GM15510 (cell line): ENCODE data around the gene RAD23A.
A peak's percentile ranks its signal among the peaks of the same experiment; 100 is the strongest.

ENCODE experiments used
- POLR2A ChIP-seq: IDR thresholded peaks from 3 replicates; pipeline ENCODE4 v1.6.1; 2011; ENCODE audit warnings: borderline replicate concordance; ENCODE audit not compliant: insufficient read length; ENCODE audit errors: extremely low read depth

The RAD23A gene

GRCh38 chr19:12947702-12948611, 2.3 kb downstream of the RAD23A start:
- peak; percentile 11 for TF ChIP-seq POLR2A

- no peak for TF ChIP-seq POLR2A
Observed at GRCh38 chr19:12948612-12949362, 3.1 kb downstream of the RAD23A start.

DNA sequence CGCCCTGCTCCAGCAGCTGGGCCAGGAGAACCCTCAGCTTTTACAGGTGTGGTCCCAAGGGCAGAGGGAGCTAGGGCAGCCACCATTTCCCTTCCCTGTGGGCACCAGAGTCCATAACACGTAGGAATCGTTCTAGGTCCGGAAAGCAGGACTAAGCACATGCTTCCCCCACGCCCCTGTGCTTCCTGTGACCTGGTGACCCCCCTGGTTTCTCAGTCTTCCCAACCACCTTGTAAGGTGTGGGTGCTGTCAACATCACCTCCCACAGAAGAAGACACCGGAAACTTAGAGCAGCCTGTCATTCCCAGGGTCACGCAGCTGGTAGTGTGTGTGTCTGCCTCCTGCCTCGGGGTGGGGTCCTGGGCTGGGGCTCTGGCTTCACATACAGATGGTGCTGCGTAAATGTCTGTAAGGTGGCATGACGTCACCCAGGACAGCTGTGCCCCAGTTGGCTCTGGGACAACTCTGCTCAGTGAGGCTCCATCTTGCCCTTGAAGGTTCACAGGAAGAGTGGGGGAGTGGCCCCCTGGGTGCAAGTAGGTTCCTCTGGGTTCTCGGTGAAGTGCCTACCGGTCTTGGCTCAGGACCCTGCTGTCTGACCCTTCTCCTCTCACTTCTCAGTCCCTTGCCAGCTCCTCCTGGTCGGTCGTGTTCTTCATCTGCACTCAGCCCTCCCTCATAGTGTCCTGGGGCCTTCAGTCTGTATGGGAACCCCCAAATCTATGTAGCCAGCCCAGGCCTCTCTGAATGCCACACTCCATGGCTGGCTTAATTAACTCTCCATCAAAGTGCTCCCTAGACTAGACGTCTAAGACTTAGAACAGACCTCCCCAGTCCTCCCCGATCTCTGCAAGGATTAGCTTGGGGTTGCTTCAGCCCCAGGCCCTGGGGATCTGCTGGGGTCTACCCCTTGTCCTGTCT, 4.0 kb downstream of the RAD23A start:
- no peak for TF ChIP-seq POLR2A

GRCh38 chr19:12952488-12953137, 7.0 kb downstream of the RAD23A start:
- no peak for TF ChIP-seq POLR2A

- no peak for TF ChIP-seq POLR2A
Observed at GRCh38 chr19:12953138-12953798, 7.6 kb downstream of the RAD23A start.

DNA sequence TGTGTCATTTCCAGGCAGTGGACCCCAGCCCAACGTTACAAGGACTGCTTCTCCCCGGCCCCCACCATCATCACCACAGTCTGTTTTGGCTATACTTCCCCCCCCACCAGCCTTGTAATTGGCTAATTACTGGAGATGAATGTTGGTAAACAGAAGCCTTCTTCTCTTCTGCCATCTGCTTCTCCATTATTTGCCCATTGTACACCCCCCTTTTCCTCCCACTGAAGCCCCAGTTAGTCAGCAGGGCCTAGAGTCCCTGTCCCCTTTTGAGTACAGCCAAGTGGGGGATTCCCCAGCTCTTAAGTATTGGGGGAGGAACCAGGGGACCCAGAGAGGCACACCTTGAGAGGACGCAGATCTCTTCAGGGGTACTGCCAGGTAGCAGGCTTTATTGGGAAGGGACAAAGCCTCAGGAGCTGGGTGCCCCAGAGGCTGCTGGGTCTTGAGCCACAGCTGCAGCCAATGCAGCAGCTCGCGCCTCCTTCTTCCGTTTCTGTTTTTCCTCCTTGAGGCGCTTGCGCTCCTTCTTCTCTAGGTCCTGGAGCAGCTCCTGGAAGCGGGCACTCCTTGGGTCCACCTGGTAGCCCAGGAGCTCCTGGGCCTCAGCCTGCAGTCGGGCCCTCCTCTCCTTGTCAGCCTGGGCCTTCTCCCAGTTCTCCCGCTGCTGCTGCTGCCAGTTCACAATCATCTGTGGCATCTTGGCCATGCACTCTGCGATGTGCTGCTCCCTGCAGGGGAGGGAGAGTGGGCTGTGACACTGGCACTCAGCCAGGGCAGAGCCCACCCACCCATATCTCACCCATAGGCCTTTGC, 8.3 kb downstream of the RAD23A start:
- TF ChIP-seq POLR2A, result no peak

DNA sequence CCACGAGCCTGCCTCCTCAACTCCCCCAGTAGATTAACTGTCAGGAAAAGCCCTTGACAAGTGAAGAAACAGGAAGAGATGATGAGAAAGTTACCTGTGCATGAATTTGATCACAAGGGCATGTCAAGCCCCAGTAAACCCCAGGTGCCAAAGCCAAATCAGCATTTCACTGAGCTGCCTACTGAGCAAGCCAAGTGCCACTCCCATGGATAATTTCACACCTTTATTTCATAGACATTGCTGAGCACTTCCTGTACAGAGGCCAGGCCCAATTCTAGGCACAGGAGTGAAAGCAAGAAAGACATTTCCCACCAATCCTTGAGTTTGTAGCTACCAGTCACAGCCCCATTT, 8.9 kb downstream of the RAD23A start:
- TF ChIP-seq POLR2A, result no peak

GRCh38 chr19:12955996-12956395, 10.3 kb downstream of the RAD23A start:
- TF ChIP-seq POLR2A, result no peak

DNA sequence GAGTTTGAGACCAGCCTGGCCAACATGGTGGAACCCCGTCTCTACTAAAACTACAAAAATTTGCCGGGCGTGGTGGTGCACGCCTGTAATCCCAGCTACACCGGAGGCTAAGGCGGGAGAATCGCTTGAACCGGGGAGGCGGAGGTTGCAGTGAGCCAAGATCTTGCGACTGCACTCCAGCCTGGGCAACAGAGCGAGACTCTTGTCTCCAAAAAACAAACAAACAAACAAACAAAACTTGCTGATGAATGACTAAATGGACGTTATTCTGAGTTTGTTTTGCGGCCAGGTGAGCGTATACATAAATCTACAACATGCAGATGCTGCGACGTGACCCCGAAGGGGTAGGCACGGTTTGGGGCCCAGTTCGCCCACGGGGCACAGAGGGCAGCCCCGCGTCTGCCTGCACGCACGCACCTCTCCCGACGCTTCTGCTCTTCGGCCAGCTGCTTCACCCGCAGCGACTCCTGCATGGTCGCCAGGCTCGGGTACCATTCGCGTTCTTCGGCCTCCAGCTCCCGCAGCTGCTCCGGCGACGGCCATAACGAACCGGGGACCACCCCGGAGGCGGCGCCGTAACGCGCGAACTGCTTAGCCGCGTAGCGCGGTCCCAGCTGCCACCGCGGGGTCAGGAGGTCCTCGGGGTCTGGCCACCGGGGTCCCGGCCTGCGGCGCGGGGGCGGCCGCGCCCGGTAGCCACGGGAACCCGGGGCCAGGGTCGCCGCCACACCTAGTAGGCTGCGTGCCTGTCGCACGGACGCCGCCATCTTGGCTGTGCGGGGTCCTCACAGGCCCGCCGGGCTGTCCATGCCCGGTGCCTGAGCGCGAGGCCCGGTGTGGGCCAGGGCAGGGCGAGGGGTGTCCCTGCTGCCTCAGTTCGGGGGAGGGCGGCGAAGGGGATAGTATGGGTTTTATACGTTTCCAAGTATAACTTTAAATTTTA, 11.1 kb downstream of the RAD23A start, which contains the start of gene GADD45GIP1:
Gene GADD45GIP1, minus strand, starts transcription at position 778 of the 943 bp plus-strand sequence. Its CDS starts 11 bp downstream, at position 767.
- peak; percentile 96 for TF ChIP-seq POLR2A

GRCh38 chr19:12959481-12959880, 13.8 kb downstream of the RAD23A start:
- TF ChIP-seq POLR2A, result no peak

DNA sequence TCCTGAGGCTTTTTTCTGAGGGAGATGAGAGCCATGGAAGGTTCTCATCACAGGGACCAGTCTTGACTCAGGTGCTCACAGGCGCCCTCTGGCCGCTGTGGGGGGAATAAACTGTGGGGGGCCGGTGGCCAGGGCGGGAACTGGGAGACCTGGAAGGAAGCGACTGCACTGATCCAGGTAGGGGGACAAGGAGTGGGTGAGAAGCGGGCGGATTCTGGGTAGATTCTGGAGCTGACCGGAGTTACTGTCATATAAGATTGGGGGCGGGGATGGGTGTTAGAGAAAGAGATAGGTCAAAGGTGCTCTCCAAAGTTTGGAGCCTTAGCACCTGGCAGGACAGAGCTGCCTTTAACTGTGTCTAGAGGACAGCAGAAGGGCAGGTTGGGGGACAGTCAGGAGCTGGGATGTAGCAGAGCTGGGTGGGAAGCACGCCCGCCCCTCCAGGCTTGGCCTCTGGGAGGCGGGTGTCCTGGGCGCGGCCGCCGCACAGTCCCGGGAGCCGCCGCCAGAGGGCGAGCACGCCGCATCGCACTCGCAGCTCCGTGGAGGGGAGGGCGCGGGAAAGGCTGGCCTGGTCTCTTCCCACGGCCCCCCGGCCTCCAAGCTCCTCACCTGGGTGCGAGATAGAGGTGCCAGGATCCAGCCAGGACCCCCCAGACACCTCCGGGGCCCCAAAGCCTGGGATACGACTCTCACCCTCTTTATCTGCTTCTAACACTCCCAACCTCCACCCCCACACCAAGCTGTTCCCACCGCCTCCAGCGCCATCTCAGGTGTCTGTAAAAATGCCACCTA, 19.6 kb downstream of the RAD23A start:
- peak; percentile 26 for TF ChIP-seq POLR2A
